Medulla oblongata (tissue), 1 donor: ENCODE measurements around the gene XCR1.
"Not testable (repeated sequence)": the region's sequence is repeated elsewhere in the genome, so short reads cannot be mapped to it uniquely, and the experiment has no call there.

Source experiments
- DNase-seq: peaks from one replicate; pipeline ENCODE4 v3.0.0-alpha.2; 2015; ENCODE audit errors: extremely low spot score

Gene XCR1

DNA sequence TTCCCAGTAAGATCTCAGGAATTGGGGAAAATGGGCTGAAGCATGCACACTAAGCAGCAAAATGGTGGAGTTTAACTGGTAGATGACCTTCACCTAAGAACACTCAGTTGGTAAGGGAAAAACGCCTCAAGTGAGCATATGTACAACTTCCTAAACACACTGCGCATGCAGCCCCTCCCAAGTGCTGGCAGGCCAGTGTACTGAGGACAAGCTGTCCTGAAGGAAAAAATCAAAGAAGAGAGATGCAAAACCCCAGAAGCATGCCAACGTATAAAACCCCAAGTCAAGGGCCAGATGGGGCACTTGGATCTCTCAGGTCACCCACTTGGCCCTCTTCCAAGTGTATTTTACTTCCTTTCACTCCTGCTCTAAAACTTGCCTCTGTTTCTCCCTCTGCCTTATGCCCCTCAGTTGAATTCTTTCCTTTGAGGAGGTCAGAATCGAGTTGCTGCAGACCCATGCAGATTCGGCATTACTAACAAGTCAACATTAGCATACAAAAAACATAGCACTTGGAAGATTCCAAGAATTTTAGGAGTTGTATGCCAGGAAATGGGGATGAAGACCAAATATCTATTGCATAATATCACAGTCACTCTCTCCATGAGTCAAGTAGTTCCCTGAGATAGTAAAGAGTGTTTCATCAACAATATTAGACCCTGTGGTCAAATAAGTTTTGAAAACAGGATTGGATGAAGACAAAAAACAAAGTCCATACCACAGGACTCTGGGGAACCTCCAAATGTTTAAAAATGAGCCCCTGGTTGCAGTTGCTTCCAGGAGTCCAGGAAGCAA lies 20.8 kb downstream of the XCR1 start:
- DNase-seq = no peak

DNA sequence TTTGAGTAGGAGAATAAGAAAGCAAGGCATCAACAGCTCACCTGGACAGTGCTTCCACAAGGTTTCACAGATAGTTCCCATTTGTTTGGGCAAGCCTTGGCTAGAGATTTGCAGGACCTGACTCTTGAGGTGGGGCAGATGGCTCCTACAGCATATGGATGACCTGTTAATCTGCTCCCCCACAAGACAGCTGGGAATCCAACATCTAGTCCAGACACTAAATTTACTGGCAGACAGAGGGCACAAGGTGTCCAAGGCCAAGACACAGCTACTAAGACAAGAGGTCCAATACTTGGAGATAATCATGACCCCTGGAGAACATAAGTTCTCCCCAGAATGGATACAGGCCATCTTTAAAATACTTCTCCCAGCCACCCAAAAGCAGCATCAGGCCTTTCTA lies 23.6 kb downstream of the XCR1 start:
- DNase-seq = not testable (repeated sequence)

- peak; percentile 78 for DNase-seq
Observed at GRCh38 chr3:46001178-46001577, 26.1 kb downstream of the XCR1 start.

- DNase-seq = no peak
Observed at GRCh38 chr3:45997942-45998341, 29.3 kb downstream of the XCR1 start.

GRCh38 chr3:45997499-45997898 lies 29.8 kb downstream of the XCR1 start:
- not testable (repeated sequence) for DNase-seq

- DNase-seq = peak; percentile 92
Observed at GRCh38 chr3:45995236-45996192, 31.8 kb downstream of the XCR1 start, which contains the start of gene FYCO1. Gene FYCO1, minus strand, starts transcription at chr3:45995824. Its CDS starts 10,914 bp downstream, at chr3:45984910.

DNA sequence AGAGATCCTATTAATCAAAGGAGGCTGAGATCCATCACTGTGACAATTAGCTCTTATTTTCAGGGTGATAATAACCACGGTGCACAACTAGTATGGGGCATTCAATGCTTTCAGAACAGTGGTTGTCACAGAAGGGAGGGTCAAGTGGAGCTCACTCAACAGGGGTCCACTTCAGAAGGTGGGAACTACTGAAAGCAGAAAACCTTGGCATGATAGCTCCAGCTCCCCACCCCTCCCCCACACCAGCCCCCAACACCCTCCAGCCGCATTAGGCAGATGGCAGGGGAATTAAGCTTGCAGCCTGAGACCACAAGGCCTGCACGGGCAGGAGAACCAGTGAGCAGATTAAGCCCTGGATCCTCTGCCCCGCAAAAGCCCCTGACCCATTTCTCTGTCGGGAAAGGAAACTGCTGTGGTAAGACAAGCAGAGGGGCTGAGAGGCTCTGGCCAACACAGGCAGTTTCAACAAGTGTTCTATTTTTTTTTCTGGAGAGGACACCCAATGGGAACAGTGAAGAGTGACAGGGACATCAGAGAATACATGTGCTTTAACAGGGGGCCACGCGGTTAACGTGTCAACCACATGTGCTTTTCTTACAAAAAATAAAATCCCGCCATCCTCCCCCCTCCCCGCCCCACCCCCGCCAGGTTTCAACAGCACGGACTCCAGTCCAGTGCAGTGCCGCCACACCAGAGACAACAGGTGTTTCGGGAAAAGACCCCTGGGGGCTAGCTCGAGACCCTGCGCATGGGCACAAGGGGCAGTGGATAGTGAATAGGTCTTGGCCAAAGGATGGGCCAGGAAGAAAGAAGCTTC lies 32.7 kb downstream of the XCR1 start:
- DNase-seq = peak; percentile 45

DNA sequence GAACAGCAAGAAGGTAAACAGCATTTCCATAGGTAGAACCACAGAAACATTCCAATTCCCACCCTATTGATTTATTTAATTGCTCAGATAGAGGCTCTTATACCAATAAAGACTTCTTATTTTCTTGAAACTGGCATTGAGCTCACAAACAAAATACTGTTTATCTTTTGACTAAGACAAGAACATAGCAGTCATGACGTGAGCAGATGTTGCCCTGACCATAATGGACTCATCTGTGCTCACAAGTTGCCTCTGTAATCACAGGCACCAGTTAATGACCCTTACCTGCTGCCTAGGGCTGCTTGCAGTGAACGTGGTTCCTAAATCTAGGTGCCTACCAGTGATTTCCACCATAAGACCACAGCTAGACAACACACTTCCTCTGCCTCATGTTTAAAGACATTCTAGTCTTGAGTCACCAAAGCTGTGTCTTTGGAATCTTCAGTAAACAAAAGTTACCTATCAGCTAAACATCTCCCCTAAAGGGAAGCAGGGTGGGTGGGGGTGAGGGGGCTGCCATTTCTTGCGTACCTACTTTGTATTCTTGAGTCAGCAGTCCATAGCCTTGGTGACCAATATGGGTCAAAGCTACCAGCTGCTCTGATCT lies 33.8 kb downstream of the XCR1 start:
- no peak for DNase-seq

GRCh38 chr3:45992821-45993221 lies 34.5 kb downstream of the XCR1 start:
- DNase-seq = no peak

GRCh38 chr3:45992133-45992729 lies 35.1 kb downstream of the XCR1 start:
- no peak for DNase-seq

GRCh38 chr3:45991341-45991740 lies 35.9 kb downstream of the XCR1 start:
- no peak for DNase-seq

- no peak for DNase-seq
Observed at GRCh38 chr3:45990181-45990580, 37.1 kb downstream of the XCR1 start.

- no peak for DNase-seq
Observed at GRCh38 chr3:45988804-45989203, 38.5 kb downstream of the XCR1 start.

DNA sequence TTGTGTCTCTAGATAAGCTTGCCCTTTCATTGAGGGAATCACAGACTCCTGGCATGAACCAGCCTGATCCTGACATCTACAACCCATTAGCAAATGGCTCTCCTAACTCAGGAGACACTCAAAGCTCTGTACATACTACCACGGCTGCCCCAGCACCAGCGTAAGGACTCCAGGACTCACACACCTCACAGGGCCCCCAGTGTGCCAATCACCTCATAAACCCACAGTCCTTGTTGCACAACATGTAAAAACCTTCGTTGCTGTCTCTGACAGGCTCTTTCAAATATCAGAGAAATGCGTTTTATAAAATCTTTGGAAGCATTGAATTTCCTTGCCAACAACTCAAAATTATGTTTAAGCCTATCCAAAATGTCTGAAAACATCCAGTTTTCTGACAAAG lies 38.9 kb downstream of the XCR1 start:
- no peak for DNase-seq

- DNase-seq = peak; percentile 85
Observed at GRCh38 chr3:45987368-45988291, 39.7 kb downstream of the XCR1 start.

GRCh38 chr3:45986303-45986982 lies 40.8 kb downstream of the XCR1 start:
- DNase-seq = no peak

DNA sequence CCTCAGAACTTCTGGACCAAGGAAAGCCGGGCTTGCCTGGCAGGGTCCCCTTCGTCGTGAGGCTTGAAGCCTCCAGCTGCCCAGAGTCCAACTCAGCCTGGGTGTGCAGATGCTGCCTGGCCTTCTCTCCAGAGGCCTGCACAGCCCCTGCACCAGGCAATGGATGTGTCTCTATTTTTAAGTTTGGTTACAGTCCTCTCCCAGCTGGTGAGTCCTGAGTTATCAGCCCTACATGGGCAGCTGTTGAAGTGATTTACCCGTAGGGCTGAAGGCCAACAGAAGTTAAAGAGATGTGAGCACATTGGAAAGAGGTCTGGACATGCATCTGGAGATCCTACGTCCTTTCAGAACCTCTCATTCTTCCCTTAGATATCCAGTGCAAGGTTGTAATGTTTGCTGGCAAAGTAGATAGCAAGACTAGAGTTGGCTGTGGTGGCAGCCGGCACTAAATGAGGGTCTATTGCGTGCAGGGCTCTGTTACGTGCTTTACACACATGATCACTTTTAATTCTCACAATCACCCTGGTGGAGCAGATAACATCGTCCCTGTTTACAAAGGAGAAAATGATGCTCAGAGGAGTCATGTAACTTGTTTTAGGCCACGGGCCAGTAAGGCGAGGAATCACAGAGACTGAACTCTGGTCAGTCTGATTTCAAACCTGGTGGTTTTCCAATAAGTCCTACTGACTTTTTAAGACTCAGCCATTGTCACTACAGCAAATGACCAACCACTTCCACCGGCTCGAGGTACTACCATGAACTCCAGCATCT lies 41.6 kb downstream of the XCR1 start:
- DNase-seq = no peak
